Stimulated activated CD4-positive, alpha-beta T cell treated with anti-CD3 and anti-CD28 coated beads, Interleukin-15, amount 100 ng/mL, for 48 hours (primary cell): ENCODE results near the gene GM2A.
A peak's percentile ranks its signal among the peaks of the same experiment; 100 is the strongest.

Experiments used
- DNase-seq, 2 donors: peaks; one replicate each; pipeline ENCODE4 v3.0.0-alpha.2; 2020; ENCODE audit warnings: low read depth in 2 of 2

The GM2A gene

GRCh38 chr5:151252762-151253604, at the start of gene GM2A:
Gene GM2A, plus strand, starts transcription at chr5:151253185. Its CDS starts 32 bp downstream, at chr5:151253217.
- peak; percentile 98 to 99 for DNase-seq

GRCh38 chr5:151204051-151204450, 48.9 kb upstream of the GM2A start:
- no peak for DNase-seq

- no peak for DNase-seq
Observed at GRCh38 chr5:151205411-151205810, 47.6 kb upstream of the GM2A start.

- no peak for DNase-seq
Observed at GRCh38 chr5:151208481-151208914, 44.5 kb upstream of the GM2A start.

- no peak for DNase-seq
Observed at GRCh38 chr5:151212406-151212798, 40.6 kb upstream of the GM2A start.

GRCh38 chr5:151213803-151214613, 39.0 kb upstream of the GM2A start:
- peak; percentile 75 to 84 for DNase-seq

GRCh38 chr5:151214614-151215545, 38.1 kb upstream of the GM2A start:
- no peak for DNase-seq

GRCh38 chr5:151215546-151215880, 37.5 kb upstream of the GM2A start:
- DNase-seq = no peak

- DNase-seq = no peak
Observed at GRCh38 chr5:151216781-151217180, 36.2 kb upstream of the GM2A start.

- no peak for DNase-seq
Observed at GRCh38 chr5:151218177-151218576, 34.8 kb upstream of the GM2A start.

GRCh38 chr5:151219138-151219537, 33.8 kb upstream of the GM2A start:
- DNase-seq = no peak

GRCh38 chr5:151219789-151220188, 33.2 kb upstream of the GM2A start:
- DNase-seq = no peak

GRCh38 chr5:151221574-151221973, 31.4 kb upstream of the GM2A start:
- no peak for DNase-seq

GRCh38 chr5:151222054-151222789, 30.8 kb upstream of the GM2A start:
- DNase-seq = no peak

GRCh38 chr5:151222790-151223446, 30.1 kb upstream of the GM2A start:
- DNase-seq = no peak

GRCh38 chr5:151223447-151224264, 29.3 kb upstream of the GM2A start, which contains the start of gene CCDC69:
Gene CCDC69, minus strand, starts transcription at chr5:151224092. Its CDS starts 122 bp downstream, at chr5:151223970.
- peak; percentile 21 to 46 for DNase-seq

GRCh38 chr5:151224372-151224771, 28.6 kb upstream of the GM2A start:
- DNase-seq = no peak

GRCh38 chr5:151225071-151225470, 27.9 kb upstream of the GM2A start:
- DNase-seq = no peak

GRCh38 chr5:151225475-151225874, 27.5 kb upstream of the GM2A start:
- DNase-seq = no peak
